ENCODE measurements around the gene NCOA1.
"Not testable (repeated sequence)": the region's sequence is repeated elsewhere in the genome, so short reads cannot be mapped to it uniquely, and the experiment has no call there.

Gene NCOA1

DNA sequence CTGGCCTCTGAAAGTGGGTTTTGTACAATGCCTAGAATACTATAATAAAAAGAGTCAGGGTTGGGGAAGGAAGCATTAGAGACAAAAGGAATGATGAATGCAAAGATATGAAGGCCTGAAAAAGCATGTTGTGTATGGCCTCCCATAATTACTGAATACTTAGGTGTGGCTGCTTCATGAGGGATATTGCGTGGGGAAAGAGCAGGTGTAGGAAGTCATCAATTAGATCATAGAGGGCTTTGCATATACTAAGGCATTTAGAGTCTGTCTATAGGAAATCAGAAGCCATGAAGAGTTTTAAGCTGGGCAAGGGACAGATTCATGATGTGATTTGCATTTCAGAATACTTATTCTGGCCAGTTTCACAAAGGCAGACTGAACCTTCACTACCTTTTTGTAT, 48.2 kb downstream of the NCOA1 start:
- DNase-seq (ENCODE audit: low read depth) = no peak

DNA sequence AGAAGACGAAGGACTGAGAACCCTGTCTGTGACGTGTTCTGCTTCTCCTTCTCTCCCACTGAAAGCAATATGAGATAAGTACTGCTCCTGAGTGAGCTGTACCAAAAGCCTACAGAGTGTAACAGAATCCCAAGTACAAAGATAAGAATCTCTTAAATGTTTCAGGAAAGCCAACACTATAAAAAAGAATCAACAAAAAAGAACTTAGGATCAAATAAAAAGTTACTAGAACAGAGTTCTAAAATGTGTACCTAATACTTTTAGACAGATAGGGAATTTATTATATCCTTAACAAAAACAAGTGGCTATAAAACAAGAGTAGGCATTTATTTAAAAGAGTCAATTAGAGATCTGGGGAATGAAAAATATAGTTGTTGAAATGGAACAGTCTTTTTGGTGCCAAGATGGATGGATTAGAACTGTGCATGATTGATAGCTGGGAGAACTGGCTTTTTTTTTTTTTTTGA, 49.0 kb downstream of the NCOA1 start:
- peak; percentile 41 for DNase-seq (ENCODE audit: low read depth)

DNA sequence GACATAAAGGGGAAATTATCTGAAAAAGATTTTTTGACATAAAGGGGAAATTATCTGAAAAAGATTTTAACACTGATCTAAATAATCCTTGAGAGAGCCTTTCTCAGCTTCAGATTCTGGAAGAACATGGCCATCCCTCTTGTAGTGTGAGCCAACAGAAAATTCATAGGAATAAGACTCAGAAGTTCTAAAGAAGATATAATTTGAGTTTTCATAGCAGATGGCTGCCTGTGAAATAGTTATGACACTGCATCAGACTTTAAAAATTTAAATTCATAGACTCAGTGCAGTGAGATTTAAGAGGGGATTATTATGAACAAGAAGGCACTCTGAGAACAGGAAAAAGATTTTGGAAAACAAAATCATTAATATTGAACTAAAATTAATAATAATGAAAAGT, 50.6 kb downstream of the NCOA1 start:
- DNase-seq (ENCODE audit: low read depth) = no peak

DNA sequence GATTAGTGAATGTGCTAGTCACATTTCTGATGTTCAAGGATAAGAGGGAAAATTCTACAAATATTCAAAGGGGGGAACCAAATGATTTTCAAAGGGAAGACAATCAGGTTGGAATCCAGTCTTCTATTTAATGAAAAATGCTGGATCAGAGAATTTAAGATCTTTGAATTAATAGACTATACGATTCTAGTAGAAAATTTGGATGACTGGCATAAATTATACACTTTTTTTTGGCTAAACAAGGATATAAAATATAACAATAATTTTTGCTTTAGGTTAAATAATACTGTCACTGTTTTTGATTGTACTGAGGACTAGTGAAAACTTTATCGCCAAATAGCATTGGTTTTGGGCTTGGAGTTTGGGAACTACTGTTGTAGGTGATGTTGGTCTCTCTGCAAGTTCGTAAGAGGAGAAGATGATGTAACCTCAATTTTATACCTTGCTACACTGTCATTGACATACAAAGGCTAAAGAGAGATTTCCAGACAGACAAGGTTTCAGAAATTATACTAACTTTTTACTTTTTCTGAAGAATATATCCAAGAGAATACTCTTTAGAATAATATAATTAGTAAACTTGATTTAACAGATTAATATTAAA, 51.3 kb downstream of the NCOA1 start:
- DNase-seq (ENCODE audit: low read depth) = no peak

DNA sequence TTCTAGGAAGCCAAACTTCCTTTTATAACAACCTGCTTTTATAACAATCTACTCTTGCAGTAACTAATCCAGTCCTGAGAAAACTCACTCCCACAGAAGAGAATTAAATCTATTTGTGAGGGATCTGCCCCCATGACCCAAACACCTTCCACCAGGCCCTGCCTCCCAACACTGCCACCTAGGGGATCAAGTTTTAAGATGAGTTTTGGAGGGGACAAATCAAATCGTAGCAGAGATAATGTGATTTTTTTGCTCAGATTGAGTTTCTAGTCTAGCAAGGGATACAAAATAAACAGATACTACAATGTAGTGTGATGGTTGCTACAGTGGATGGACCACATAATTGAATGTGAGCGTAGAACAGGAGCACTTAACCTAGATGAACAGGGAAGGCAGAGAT, 52.2 kb downstream of the NCOA1 start:
- DNase-seq (ENCODE audit: low read depth) = no peak

DNA sequence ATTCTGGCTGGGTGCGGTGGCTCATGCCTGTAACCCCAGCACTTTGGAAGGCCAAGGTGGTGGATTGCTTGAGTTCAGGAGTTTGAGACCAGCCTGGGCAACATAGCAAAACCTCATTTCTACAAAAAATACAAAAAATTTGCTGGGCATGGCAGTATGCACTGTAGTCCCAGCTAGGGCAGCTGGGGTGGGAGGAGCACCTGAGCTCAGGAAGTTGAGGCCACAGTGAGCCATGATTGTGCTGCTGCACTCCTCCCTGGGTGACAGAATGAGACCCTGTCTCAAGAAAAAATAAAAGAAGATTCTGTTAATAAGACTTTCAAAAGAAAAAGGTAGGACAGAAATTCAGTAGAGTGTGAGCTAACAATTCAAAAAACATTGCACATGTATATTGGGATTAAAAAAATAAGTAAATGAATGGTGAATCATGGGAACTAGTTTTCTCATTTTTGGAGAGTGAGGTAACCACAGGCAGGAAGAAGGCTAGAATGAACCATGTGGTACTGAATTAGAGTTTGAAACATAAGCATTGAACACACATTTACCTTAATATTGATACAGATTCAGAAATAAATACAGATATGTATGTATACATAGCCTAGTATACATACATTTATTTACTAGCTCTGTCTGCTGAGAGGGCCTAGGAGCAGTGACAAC, 53.5 kb downstream of the NCOA1 start:
- peak; percentile 14 for DNase-seq (ENCODE audit: low read depth)

DNA sequence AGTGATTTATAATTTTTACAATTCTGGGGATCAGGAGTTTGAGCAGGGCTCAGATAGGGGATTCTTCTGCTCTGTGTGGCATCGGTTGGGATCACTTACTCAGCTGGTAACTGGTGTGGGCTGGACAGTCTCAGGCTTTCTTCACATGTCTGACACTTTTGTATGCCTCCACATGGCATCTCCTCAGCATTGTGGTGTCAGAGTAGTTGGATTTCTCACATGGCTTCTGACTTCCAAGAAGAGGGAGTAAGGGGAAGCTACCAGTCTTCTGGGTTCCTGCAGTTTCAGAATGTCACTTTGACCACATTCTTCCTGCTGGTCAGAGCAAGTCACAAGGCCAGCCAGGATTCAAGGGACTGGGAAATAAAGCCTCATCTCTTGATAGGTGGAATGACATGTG, 55.6 kb downstream of the NCOA1 start:
- DNase-seq (ENCODE audit: low read depth) = no peak

DNA sequence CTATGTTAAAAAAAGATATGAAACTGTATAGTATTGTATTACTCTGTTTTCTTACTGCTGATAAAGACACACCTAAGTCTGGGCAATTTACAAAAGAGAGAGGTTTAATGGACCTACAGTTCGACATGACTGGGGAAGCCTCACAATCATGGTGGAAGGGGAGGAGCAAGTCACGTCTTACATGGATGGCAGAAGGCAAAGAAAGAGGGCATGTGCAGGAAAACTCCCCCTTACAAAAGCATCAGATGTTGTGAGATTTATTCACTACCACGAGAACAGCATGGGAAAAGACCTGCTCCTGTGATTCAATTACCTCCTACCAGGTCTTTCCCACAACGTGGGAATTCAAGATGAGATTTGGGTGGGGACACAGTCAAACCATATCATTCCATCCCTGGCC, 57.0 kb downstream of the NCOA1 start:
- no peak for DNase-seq (ENCODE audit: low read depth)

DNA sequence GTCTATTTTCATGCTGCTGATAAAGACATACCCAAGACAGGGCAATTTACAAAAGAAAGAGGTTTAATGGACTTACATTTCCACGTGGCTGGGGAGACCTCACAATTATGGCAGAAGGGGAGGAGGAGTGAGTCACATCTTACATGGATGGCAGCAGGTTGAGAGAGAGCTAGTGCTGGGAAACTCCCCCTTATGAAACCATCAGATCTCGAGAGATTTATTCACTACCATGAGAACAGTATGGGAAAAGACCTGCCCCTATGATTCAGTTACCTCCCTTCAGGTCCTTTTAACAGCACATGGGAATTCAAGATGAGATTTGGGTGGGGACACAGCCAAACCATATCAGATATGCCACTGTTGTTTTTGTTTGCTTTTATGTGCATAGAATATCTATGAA, 59.2 kb downstream of the NCOA1 start:
- DNase-seq (ENCODE audit: low read depth) = not testable (repeated sequence)

DNA sequence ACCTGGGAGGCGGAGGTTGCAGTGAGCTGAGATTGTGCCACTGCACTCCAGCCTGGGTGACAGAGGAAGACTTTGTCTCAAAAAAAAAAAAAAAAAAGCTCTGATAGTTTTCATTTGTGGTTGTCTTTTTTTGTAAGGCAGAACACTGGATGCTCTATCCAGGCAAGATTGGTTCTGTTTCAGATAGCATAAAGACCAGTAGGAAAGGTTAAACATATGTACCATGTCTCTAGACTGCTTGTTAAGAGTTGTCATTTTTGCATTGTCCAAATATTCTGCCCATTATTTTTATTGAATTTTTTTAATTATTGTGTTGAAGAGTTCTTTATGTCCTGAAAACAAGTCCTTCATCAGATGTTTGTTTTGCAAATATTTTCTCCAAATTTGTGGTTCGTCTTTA, 60.0 kb downstream of the NCOA1 start:
- no peak for DNase-seq (ENCODE audit: low read depth)

DNA sequence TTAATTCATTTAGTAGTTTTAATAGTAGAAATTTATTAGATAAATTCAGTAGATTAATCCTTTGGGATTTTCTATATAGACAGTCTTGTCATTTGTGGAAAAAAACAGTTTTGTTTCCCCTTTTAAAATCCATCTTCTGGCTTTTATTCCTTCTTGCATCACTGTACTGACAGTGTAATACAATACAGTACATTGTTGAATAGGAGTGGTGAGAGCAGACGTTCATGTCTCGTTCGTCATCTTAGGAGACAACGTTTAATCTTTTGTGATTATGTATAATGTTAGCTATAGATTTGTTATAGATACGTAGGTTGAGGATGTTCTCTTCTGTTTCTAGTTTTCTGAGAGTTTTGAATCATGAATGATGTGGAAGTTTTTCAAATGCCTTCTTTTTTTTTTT, 61.8 kb downstream of the NCOA1 start:
- no peak for DNase-seq (ENCODE audit: low read depth)

DNA sequence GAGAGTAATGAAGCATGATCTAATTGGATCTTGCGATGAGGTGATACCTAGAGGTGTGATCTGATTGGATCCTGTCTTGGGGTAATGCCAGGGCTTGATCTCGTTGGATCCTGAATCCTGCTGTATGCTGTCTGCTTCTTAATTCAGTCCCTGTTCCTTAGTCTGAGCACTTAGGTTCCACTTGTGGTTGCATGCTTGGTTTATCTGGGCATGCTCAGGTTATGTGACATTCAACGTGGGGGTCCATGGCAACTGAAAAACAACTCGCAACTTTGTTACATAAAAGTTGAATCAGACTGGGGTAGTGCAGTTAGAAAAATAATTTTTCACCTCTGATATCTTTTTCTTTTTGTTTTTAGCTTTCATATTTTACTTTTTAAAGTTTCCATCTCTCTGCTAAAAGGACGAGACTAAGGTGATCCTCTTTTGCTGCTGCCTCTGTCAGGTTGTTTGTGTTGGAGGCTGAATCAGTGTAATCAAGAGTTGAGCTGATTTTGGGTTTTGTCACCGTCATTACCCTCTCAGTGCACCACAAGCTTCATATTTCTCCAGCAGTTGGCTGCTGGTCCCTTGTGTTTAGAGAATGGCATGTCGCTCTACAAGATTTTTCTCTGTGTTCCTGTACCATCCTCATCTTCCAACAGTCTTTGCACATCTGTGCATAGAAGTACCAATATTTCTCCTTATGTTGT, 67.9 kb downstream of the NCOA1 start:
- no peak for DNase-seq (ENCODE audit: low read depth)

DNA sequence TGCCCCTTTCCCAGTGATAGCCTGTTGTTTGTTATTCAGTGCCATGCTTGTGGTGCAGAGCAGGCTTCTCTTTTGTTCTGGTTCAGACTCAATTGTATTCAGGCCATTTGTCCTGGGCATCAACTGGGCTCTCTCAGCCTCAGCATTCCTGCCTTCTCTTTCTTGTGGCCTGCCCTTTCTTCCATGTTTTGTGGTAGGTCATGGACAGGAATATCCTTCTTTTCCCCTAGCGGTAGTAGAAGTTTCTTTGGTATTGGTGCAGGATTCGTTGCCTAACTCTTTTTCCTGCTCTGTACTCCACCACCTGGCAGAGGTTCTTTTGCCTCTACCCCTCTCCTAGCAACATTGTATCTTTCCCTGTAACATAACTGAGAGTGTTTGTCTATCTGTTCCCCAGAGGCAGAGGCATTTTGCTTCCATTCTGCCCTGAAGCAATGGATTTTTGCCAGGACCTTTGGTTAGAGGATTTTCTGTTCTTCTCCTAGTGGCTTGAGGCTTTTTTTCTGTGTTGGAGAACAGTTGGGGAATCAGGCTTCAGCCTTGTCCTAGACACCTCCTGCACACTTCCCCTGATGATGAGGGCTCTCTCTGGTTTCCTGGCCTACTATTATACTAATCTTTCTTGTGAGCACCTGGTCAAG, 68.5 kb downstream of the NCOA1 start:
- peak; percentile 60 for DNase-seq (ENCODE audit: low read depth)

DNA sequence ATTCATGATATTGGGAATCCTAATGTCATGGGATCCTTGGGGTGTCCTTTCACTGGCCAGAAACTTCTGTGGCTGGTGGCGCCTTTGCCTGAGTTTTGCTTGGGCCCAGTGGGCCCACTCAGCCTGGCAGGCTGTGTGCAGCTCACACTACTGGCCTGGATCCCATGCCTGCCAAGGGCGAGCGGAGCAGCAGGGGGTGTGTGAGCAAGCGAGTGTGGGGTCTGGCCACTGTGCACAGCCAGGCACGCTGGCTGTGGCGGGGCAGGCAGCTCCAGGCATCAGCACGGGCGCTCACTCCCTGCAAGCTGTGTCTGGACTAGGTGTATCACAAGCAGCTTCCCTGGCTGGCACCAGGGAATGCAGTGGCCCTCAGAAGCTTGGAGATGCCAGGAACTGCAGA, 74.5 kb downstream of the NCOA1 start:
- no peak for DNase-seq (ENCODE audit: low read depth)

DNA sequence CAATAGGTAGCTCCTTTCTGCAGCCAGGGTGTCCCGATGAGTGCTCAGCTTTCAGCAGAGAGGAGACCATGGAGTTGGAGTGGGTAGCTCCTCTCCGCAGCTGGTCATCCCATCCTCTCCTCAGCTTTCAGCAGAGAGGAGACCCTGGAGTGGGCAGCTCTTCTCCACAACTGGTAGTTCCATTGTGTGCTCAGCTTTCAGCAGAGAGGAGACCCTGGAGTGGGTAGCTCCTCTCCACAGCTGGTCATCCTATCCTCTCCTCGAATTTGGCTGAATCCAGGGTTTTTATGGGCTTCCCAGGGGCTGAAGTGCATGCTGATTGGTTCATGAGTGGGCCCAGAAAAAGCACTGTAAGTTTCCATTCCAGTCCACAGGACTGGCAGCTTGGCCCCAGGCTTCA, 75.2 kb downstream of the NCOA1 start:
- DNase-seq (ENCODE audit: low read depth) = no peak

DNA sequence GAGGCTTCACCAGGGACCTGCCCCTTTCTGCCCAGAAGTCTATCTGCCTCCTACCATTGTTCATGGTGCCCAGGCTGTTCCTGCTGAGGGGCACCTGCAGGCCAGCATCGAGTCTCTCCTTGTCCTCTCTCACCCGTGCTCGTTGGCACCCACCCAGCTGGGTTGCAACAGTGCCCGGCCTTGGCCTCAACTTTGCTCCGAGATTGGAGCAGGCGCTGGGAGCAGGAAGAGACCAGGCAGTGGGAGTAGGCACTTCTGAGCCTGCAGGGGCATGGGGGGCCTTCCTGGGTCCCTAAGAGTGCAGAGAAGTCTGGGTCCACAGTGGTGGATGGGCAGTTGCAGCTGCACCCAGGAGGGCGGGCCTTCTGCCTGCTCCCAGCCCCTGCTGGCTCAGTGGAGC, 75.6 kb downstream of the NCOA1 start:
- DNase-seq (ENCODE audit: low read depth) = no peak

DNA sequence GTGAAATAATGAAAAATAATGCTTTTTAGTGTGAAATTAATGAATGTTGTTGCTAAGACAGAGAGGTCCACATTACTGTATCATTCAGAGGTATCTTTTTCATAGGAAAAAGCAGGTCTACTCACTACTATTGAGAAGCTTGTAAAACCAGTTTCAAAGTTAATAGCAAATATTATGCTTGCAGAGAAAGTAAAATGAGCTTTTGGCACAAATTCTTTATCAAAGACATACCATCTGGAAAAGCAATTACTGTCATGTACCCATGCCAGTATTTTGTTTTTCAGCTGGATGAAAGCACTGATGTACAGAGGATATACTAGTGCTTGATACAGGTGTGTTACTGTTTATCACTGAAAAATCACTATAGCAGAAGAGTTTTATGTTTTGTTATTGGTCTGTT, 77.5 kb downstream of the NCOA1 start:
- no peak for DNase-seq (ENCODE audit: low read depth)

DNA sequence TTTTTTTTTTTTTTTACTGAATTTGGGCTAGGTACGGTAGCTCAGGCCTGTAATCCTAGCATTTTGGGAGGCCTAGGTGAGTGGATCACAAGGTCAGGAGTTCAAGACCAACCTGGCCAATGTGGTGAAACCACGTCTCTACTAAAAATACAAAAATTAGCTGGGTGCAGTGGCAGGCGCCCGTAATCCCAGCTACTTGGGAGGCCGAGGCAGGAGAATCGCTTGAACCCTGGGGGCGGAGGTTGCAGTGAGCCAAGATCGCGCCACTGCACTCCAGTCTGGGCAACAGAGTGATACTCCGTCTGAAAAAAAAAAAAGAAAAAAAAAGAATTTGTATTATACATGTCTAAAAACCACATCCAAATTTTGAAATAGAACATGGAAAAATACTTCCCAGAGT, 78.5 kb downstream of the NCOA1 start:
- DNase-seq (ENCODE audit: low read depth) = not testable (repeated sequence)

DNA sequence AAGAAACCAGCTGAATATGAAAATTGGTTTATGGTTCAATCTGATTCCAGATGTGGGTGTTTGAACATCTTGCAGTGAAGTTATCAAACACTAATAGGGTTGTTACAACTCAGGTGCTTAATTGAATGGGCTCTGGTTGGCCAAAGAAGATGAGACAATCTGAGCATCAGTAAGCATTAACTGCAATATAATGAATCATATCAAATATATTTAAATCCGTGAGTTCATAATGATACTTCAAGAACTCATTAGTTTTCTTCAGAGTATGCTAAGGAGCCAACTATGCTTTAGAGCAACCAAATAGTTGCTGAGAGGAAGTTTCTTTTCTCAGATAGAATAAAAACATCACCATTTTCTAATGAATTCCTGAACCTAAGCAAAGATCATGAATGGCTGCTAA, 79.2 kb downstream of the NCOA1 start:
- no peak for DNase-seq (ENCODE audit: low read depth)

DNA sequence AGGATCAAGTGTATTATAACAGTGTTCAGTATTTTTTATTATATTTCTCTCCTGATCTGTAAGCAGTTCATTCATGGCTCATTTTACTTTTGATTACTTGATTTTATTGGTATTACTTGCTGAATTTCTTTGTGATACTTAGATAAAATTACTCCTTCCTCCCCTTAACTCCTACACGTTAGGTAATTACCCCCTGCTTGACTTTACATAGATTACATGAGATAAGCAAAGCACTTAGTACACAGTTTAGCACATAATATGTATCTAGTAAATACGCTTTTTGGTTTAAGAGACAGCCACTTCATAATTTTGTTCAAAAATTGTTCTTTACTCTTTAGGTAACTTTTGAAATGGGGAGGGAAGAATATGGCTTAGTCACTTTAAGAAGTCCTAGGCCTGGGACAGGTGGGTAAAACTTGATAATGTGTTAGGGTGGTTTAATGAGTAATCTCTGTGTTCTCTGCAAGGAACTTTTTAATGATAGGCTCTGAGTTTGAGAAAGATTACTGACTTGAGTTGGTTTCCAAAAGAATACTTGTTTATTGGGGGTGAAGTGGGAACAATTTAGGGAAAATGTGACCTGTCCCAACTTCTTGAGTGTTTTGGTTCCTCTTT, 80.9 kb downstream of the NCOA1 start:
- no peak for DNase-seq (ENCODE audit: low read depth)

DNA sequence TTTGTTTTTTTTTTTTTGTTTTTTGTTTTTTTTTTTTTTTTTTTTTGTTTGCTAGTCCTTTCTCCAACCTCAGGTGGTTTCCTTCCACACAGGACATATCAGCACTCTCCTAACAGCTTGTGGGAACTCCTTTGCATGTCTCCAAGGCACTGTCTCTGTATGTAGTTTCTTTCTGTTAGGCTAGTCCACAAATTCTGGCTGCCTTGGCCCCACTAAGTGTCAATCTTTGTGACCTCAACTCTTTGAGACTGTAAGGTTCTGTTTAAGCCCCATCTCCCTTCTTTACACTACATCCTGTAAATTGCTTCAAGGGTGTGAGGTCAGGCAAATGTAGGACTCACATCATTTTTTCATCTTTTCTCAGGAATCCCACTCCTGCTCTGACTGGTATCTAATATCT, 85.1 kb downstream of the NCOA1 start:
- DNase-seq (ENCODE audit: low read depth) = no peak

DNA sequence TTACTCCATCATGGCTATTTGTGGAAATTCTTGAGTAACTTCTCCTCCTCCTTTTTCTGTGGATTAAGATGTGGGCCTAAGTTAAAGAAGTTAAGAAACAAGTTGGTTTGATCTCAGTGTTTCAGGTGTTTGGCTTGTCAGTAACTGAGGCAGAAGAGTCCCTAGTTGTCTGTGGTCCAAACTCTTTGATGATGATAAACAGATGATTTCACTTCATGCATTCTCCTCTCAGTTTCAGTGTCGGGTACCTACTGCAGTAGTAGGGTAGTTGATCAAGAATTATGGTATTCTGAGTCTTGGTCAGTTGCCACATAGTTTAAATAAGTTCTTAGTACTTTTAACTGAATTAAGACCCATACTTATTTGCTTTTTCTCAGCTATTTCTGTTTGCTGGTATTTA, 85.6 kb downstream of the NCOA1 start:
- DNase-seq (ENCODE audit: low read depth) = no peak

DNA sequence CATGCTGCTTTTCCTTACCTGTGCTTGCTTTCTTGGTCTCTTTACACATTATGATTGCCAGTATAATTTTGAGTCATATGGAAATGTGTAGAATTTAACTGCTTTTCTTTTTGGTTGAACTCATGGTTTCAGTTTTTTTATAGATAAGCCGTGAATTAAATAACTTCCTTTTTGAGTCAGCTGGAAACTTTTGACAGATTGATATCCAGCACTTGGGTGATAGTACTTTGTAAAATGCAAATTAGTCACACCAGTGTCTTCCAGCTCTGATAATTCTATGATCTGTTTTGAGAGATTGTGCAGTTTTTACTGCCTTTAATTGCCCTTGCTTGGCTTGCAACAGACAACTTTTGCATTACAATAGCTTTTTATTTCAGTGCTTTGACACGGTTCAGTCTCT, 86.4 kb downstream of the NCOA1 start:
- no peak for DNase-seq (ENCODE audit: low read depth)
